OCI-M1 (cell line): ENCODE measurements around the gene KIF1A.
"Not testable (repeated sequence)": the region's sequence is repeated elsewhere in the genome, so short reads cannot be mapped to it uniquely, and the experiment has no call there.

ENCODE experiments used
- DNase-seq: peaks from one replicate; lab custom pipeline; 2025; lab: John Stamatoyannopoulos, UW

The KIF1A gene

DNA sequence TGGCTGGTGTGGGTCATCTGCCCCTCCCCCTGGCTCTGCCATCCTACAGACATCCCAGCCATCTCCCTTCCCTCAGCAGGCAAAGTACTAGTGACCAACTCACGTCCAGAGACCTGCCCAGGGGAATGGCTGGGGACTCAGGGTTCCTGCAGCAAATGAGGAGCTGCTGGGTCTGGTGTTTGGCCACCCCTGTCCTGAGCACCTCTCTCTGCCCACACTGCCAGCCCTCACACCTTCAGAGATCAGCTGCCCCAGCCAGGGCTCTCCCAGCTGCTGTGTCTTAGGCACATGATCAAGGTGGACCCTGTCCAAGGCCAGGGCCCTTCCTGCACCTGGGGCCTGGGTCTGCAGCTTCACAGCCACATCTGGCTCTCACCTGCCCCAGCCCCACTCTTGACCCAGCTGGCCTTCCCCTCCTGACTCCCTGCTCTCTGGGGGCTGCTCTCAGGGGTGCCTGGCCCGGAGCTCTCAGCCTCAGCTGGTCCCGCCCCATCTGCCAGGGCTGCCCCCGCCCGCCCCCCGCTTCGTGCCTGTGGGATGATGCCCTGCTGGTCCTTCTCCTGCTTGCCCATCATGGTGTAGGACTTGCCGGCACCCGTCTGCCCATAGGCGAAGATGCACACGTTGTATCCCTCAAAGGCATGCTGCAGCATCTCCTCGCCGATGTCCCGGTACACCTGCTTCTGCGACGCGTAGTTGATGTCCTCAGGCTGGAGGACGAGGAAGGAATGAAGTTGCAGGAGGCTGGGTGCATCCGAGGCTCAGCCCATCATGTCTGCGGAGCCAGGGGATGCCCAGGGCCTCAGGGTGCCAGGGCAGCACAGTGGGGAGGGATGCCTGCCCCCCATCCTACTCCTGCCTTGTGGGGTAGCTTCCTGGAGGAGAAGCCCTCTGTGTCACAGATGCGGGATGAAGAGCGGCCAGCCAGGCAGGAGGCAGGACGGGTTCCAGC is 32.2 kb downstream of the KIF1A start:
- DNase-seq, result no peak

DNA sequence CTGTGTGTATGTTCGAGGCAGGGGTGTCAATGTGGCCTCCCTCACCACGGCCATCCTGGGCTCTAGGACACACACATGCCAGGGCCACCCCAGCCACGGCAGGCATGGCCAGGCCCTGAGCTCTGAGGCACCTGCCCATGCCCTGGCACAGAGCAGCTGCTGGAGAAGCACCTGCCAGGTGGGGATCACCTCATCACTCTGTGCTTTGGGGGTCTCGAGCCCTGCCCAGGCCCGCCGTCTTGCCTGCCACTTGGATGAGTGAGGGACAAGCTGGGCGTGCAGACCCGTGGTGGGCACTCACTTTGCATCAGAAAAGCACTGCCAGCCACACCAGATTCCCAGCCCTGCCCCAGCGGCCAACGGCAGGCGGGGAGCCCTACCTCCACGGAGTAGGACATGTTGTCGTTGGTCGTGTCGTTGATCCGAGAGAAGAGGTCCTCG is 33.1 kb downstream of the KIF1A start:
- DNase-seq, result no peak

DNA sequence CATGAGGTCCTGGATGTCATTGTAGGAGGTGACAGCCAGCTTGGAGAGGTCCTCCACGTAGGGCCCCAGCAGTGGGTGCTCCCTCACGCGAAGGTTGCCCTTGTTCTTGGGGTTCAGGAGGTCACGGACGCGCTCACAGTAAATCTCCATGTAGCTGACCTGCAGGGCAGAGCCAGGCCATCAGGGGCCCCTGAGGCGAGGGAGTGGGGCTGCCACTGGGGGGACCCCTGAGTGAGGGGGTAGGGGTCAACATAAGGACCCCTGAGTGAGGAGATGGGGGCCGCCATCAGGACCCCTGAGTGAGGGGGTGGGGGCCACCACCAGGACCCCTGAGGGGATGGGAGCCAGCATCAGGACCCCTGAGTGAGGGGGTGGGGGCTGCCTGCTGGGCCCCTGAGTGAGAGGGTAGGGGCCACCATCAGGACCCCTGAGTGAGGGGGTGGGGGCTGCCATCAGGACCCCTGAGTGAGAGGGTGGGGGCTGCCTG is 33.6 kb downstream of the KIF1A start:
- DNase-seq, result no peak

DNA sequence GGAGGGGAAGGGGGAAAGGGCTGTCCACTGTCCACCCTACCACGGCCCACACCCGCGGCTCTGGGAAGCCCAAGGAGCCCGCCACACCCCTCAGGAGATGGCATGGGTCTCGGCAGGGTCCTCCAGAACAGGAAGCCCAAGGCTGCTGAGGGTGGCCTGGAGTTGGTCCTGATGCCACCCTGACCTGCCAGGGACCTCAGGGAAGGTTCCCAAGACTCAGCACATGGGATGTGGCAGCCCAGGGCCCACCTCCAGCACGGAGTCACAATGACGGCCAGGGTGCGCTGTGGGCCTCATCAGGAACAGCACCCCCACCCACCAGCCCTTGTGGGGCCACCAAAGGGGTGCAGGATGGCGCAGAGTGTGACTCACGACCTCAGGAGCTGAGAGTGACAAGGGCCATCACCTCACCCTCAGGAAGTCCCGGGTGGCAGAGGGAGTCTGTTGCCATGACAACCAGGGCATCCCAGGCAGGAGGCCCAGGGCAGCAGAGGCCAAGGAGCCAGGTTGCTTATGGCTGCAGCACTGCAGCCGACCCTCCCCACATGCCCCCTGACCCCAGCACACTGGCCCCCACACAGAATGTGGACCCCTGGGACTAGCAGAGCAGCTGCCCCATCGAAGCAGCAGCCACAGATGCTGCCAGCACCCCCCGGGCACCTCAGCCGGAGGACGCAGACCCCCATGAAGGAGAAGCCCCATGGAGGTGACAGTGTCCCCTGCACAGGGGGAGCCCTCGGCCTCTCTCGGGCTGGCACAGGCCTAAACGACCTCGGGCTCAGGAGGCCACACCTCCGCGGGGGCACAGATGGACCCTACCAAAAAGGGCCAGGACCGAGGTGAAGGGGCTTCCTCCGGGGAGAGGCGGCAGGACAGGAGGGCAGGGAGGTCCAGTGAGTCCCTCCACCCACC is 34.3 kb downstream of the KIF1A start:
- no peak for DNase-seq

DNA sequence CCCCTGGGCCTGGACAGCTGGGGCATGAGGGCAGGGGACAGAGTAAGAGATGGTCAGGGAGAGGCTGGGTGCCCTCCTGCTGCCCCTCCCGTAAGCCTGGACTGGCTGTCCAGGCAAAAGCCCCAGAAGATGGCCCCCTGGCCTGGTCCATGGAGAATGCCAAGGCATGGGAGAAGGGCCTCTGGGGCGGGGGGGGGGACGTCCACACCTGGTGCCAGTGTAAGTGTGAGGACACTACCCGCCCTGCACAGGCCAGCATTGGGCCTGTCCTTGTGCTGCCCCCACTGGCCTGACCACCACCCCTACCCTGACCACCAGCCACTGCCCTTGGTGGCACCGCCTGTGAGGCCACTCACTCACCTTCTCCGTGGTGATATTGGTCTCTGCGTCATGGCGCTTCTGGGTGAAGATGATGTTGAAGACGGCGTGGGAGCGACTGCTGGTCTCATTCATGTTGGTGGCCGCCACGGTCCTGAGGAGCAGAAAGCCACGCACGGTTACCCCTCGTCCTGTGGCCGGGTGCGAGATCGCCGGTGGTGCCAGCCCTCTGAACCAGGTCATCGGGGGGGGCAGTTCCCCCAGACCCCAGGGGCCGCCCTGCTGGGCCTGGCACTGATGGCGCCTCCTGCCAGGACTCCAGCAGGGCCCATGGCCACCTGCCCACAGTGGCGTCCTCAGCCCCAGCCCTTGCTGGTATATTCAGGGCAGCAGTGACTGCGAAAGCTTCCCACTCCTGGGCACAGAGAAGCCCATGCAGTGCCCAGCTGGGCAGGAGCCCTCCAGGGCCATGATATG is 35.2 kb downstream of the KIF1A start:
- DNase-seq, result no peak

DNA sequence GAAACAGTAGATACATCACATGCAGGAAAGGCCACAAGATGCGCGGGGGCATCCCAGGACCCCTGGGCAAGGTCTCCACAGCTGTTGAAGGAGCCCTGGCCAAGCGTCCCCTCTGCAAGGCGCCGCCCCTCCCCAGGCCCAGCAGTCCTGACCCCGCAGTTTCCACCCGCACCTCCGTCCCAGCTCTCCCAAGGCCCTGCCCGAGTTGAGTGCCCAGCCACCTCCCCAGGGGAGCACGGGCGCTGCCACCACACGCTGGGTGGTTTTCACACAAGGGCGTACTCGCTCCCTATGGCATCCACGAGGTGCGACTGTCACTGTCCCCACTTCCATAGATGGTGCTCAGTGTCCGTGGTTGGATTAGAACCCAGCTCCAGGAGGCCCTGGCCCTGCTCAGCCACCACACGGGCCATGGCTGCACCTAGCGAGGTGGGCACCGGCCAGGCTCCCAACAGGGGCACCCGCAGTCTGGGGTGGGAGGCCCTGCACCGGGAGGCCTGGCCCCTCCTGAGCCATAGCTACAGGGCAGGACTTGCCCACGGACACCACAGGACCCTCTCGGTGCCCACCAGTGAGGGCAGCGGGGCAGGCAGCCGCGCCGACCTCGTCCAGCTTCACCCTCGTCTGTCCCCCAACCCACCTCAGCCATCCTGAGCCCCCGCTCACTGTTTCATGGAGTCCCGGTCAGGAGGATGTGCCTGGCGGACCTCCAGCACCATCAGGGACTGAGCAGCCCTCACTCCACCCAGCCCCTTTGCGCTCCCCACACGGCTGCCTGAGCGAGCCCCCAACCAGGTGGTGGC is 36.0 kb downstream of the KIF1A start:
- DNase-seq, result no peak

DNA sequence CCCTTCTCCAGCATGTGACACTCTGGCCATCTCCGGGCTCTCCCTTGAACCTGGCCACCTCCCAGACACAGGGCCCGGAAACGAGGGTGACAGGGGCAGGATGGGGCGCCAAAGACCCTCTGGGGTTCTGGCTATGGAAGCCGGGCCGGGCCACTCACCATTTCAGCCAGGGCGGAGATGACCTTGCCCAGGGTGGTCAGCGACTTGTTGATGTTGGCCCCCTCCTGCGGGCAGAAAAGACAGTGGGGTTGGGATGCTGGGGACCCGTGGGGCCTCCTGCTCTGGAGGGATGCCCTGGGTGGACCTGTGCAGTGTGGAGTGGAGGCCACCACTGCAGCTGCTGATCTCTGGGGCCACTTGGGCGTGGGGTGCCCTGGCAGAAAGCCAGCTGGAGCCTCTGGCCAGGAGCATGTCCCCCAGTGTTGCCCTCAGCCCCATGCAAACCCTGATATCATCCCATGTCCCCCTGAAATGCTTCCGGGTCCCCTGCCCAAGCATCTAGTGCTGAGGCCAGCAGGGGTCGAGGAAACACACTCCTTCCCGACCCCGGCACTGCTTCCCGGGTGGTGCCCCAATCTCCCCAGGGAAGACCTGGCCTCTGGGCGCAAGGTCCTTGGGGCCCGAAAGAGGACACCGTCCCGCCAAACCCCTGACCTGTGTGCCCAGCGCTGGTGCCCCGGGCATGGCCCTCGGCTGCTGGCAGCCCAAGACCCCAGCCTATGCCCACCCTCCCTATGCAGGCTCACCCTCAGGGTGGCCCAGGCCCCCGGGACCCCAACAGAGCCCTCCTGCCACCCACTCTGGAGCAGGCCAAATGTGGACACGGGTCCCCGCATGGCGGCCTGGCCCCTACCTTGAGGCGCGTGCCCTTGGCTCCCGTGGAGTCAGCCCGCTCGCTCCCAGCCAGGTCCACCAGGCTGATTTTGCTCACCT is 36.9 kb downstream of the KIF1A start:
- DNase-seq, result no peak

DNA sequence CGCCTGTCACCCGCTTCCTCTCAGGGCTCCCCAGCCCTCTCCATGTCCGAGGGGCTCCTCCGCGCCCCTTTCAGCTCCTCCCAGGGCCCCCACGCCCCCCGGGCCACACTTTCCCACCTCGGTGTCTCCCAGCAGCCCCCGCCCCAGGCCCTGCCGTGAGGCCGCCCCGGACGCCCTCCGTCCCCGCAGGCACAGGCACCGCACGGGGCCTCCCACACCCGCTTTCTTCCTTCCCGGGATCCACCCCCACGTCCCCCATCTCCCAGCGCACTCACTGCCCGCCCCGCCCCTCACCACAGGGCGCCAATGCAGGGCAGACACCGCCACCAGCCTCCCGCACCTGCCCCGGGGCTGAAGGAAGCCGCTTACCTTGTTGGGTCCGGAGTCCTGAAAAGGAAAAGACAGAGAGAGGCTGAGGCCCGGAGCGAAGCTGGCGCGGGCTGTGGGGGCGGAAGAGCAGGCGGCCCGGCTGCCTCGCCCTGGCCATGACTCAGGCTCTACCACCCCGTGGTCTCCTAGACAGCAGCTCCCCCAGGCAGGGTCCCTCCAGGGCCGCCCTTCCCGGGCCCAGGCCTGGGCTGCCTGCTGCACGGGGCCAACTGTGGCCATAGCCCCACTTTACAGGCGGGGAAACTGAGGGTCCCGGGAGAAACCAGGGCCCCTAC is 37.7 kb downstream of the KIF1A start:
- DNase-seq, result no peak

DNA sequence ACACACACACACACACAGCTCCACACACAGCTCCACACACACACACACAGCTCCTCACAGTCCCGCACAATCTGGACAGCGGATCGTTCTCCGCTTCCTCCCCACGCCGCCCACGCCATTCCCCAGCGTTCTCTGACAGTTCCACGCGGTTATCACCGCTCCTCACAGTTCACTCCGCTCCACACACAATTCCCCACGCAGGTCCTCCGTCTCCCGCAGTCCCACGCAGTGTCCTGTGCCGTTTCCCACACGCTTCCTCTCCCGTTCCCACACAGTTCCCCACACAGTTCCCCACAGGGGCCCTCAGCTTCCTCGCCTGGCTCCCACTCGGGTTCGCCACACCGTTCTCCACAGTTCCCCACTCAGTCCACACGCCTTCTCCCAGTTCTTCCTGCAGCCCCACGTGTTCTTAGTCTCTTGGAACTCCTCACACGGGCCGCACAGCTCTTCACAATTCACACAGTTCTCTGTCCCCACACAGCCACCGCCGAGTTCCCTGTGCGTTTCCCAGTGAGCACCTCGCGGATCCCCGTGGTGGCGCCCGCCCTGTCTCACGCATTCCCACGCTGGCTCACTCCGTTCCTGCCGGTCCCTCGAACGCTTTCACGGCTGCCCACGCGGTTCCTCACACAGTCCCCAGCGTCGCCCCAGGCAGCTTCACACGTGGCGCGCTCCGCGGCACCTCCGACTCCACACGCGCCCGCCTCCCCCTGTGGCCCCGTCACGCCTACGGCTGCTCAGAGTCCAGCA is 38.4 kb downstream of the KIF1A start:
- no peak for DNase-seq

DNA sequence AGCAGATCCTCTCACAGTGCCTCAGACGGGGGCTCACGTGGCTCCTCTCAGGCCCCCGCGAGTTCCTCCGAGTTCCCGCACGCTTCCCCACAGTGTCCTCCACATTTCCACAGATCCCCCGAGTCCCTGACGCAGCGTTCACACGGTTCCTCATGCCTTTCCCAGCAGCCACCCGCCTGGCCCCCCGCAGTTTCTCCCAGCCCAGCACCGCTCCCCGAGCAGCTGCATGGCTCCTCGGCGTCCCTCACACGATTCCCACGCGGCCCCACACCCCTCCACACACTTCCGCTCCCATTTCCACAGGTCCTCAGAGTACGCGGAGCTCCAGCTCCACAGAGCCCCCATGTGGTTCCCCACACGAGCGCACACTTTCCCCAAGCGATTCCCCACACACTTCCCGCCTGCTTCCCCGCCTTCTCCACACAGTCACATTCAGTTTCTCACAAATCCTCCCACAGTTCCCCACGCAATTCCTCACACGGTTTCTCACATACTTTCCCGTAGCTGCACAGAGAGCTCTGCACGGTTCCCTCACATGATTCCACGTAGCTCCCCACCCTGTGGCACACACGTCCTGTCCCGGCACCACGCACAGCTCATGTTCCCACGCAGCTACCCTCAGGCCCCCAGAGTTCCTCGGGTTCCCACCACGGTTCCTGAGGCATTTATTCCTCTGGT is 39.9 kb downstream of the KIF1A start:
- DNase-seq, result no peak

DNA sequence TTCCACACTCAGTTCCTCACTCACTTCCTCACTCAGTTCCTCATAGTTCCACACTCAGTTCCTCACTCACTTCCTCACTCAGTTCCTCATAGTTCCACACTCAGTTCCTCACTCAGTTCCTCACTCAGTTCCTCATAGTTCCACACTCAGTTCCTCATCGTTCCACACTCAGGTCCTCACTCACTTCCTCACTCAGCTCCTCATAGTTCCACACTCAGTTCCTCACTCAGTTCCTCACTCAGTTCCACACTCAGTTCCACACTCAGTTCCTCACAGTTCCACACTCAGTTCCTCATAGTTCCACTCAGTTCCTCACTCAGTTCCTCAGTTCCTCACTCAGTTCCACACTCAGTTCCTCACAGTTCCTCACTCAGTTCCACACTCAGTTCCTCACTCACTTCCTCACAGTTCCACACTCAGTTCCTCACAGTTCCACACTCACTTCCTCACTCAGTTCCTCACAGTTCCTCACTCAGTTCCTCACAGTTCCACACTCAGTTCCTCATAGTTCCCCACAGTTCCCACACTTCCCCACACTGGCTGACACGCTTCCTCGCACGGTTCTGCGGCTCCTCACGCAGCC is 40.7 kb downstream of the KIF1A start:
- DNase-seq, result not testable (repeated sequence)

DNA sequence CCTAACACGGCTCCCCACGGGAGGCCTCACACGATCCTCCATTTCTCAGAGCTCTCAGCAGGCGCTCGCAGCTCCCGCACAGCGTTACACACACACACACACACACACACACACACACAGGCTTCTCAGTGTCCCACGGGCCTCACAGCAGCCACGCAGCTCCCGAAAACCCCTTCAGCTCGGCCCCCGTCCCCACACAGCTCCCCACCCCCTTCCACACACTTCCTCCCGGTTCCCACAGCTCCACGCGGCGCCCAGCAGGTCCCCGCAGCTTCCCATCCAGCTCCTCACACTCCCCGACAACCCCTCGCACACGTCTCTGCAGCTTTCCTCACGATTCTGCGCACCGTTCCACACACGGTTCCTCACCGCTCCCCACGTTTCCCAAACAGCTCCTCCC is 41.6 kb downstream of the KIF1A start:
- DNase-seq, result no peak

DNA sequence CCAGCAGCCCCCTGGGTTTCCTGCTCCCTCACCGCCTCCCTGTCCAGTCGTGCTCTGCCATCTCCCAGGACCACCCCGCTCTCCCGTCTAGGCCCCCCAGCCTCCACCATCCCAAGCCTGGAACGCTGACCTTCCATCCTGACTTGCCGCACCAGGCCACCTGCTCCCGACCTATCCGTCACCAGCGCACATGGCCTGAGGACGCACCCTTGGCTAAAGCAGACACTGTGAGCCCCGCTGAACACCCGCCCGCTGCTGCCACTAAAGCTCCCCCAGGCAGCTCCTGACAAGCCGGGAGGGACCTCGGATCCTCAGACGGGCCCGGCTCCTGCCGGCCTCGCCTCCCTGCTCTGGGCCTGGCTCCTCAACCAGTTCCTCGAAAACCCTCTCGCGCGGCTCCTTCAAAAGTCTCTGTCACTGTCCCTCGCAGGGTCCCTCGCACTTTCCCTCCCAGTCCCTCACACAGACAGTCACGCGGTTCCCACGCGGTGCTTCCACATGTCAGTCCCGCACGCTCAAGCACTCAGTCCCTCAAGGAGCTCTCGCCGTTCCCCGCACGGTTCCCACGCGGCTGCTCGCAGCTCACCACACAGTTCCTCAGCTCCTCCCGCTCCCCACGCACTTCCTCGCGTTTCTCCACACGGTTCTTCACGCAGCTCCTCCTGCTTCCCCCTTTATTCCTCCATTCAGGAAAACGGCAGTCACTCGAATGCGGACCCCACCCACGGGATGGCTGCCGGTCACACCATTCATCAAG is 42.4 kb downstream of the KIF1A start:
- no peak for DNase-seq

DNA sequence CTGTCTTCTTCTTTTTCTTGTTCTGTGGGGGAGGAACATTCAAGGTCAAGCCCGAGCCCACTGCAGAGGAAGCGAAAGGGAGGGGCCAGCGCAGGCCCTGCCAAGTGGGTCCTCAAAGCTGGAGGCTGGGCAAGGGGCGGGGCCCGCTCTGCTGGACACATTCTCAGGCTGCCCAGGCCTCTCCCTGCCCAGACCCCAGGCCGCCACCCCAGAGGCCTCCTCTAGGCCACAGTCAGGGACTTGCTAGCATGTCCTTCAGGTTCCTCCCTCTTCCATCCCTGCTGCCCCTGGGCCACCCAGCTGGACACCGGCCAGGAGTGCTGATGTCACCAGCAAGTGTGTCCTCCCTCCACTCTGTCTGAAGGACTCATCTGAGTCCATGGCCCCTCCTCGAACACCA is 44.1 kb downstream of the KIF1A start:
- peak; percentile 14 for DNase-seq

DNA sequence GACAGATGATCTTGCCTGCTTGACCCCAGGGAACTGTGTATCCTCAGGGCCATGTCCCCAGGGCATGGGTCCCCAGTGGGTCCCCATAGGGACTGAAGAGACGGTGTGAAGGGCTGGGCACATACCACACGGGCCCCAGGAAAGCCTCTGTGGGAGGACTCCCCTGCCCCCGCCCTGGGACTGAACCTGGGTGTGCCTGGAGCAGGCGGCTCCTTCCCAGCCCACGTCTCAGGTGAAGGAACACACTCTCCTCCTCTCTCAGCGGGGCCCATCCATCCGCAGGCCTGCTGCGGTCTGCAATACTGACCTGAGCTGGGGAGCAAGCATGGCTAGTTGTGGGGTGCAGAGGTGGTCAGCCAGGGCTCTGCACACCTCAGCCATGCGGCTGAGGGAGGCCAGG is 45.2 kb downstream of the KIF1A start:
- no peak for DNase-seq

DNA sequence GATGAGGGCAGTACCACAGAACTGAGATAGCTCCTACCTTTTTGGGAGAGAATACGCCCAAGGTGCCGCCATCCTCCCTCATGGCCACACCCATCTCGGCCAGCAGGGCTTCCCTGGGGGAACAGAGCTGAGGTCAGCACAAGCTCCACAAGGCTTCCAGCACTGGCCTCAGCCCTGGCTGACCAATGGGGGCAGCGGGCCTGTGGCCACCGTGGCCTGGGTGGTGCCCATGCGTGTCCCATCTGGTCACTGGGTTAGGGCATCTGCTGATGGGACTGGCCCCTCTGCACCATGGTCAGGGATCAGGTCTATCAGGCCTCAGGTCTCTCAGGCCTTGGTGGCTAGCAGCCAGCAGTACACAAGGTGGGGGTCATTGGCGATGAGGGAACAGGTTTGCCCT is 50.9 kb downstream of the KIF1A start:
- no peak for DNase-seq

DNA sequence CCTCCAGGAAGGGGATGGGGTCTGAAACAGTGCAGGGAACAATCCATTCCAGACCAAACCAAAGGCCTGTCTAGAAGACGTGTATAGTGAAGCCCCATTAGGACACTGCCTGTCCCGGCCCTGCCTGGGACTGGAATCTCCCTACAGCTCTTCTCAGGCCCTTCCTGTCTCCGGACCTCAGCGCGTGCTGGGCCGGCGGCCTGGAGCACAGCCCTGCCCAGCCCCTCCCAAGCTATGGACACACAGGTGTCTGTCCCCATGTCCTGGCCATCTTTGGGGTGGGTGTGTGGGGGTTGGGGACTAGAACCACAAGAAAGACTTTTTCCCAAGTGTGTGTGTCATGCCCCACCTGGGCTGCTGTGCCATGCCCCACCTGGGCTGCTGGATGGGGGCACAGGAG is 51.8 kb downstream of the KIF1A start:
- DNase-seq, result no peak
